Renal cortical epithelial cell (primary cell): ENCODE results near the gene PRDM5. TPM values are rescaled to one million over a fixed set of nuclear protein-coding genes. Genes with fewer than 3 reads are reported as not detected.

Source experiments
- DNase-seq: peaks from one replicate; pipeline ENCODE4 v3.0.0-alpha.2; 2011; ENCODE audit warnings: low read depth
- total RNA-seq: library from RNA; depleted of rRNA; stranded (reverse); fragments of >200 nt; gene quantifications from 2 replicates; pipeline ENCODE4 v1.2.3, GENCODE V29; 2014

The PRDM5 gene
- total RNA-seq, 1 donor from 2014 or later: 9.8 TPM

DNA sequence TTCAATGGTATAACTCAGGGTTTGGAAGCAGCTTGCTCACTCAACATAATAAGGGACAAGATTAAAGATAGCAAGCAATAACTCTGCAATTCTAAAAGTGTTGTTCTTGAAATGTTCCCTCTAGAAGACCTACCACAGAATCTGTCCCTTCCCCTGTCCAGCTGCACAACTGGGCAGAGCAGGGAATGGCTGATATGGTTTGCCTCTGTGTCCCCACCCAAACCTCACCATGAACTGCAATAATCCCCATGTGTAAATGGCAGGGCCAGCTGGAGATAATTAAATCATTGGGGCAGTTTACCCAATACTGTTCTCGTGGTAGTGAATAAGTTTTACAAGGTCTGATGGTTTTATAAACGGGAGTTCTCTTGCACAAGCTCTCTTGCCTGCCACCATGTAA is 19.1 kb downstream of the PRDM5 start:
- DNase-seq: no peak

DNA sequence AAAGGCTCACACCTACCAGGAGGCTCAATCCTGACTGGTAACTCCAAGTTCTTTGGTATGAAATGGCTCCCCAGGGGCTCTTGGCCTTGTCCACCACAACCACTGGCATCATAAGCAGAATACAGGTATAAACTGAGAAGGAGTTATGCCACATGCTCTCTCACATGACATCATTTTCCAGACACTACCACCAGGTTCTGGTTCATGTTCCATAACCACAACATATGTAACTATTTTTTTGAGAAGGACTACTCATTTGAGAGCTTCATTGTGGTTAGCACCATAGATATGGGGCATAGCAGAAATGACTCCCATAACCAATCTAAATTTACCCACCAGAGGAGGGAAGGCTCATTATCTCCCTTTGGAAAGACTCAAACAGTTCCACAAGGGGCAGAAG is 19.6 kb downstream of the PRDM5 start:
- no peak for DNase-seq

DNA sequence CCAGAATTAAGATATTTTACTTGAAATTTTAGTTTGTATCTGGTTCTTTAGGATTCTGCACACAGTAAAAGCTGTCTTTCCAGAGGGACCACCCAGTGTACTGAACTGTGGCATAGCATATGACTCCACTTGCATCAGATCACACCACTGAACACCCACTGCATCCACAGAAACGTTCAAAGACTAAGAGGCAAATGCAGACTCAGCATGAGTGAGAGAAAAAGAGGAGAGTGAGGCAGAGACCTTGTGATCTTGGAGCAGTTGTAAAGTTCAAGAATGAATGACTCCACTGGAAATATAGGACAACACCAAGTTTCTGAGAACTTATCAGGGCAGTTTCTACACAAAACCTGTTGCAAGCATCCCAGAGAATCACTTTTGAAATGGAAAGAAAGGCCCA is 20.8 kb downstream of the PRDM5 start:
- DNase-seq: no peak

DNA sequence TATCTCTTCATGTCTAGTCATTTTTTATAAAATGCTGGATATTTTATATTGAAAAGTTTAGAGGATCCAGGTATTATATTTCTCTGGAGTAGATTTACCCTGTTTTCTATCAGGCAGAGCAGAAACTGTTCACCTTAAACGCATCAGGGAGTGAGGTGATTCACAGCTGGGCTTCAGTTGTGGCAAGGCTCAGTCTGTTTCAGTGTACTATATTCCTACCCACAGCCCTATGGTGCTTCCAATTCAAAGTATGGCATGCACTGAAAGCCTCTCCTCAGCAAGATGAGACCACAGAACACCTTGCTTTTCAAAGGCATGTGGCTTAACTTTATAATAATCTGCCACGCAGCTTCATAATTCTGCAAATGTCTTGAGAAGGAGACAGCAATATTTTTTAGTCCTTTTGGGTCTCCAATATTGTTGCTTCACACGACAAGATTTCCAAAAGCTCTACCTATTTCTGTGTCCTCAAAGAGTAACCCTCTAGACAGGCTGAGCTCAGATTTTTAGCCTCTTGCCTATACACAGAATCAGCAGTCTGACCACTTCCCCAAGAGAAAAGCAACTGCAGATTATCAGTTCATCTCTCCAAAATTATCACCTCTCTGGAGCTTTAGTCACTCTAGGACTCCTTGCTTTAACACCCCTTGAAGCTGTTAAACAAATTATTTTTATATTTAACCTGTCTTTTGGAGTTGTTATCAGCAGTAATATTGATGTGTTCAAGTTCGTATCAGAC is 24.4 kb downstream of the PRDM5 start:
- no peak for DNase-seq

DNA sequence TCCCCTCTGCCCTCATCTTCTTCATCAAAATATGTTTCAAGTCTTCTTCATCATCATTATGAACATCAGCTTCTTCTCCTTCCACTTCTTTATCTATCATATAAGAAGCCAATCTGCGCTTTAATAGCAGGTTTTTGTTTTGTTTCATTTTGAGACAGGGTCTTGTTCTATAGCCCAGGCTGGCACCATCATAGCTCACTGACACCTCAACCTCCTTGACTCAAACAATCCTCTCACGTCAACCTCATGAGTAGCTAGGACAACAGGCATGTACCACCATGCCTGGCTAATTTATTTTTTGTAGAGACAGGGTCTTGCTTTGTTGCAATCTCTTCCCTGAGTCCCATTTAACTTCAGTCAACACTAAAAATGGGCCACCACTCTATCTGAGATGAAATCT is 27.0 kb downstream of the PRDM5 start:
- DNase-seq: no peak

DNA sequence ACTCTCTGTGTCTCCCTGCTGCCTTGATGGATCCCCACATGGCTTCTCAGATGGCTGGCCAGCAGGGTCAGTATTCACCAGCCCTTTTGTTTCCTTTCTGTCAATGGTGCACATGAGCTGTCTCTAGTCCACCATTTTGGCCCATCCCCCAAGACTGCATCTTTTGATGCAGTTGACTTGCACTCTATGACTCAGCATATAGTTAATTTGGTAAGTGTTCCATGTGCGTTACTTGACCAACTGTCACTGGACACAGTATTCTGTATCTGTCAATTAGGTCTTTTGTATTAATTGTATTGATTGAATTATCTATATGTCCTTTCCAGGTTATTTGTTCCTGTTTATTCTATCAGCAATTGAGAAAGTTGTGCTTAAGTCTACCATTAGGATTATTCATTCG is 29.2 kb downstream of the PRDM5 start:
- no peak for DNase-seq

DNA sequence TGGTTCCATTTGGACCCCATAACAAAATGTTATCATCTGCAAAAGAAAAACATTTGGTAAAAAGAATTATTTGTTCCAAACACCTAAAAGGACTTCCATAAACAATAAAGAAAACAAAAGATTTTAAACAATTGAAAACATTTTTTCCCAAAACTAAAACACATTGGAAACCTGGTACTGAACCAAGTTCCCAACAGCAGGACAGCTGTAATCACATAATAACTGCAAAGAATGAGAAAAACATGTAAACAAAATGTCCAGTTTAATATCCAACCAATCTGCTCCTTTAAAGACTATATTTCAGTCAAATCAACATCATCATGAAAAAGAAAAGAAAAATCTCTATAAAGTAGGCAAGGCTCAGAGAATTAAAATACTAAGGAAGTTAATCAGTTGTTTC is 36.3 kb downstream of the PRDM5 start:
- no peak for DNase-seq

DNA sequence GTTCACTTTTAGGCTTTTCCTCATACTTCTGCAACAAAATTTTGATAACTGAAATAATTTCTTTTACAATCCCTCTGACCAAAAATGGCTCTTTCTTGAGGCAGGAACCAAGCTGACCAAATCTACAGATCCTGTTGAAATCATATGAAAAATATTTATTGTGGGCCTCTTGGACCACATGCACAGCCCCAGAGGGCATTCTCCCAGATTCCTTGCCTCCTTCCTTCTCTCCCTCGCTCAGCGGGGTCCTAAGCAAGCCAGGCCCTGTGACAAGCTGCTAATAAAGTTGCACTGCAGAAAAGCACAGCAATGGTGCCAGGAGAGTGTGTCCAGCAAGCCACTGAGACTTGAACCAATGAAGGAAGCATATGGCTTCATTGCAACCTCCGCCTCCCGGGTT is 40.7 kb downstream of the PRDM5 start:
- DNase-seq: no peak

DNA sequence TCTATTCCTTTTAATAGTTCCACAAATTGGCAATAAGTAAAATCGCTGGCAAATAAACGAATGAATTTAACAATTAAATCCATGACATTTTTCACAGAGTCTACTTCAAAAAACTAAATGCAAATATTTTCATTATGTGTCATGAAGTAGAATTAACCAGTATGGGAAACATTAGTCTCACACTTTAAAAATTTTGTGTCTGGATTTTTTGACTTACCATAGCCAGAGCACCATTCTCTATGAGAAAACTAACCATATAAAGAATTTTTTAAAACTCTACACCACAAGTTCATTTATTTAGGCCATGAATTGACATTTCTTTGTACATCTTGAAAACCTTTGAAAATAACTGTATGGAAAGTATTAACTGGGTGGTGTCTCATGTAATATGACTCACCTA is 41.2 kb downstream of the PRDM5 start:
- no peak for DNase-seq

DNA sequence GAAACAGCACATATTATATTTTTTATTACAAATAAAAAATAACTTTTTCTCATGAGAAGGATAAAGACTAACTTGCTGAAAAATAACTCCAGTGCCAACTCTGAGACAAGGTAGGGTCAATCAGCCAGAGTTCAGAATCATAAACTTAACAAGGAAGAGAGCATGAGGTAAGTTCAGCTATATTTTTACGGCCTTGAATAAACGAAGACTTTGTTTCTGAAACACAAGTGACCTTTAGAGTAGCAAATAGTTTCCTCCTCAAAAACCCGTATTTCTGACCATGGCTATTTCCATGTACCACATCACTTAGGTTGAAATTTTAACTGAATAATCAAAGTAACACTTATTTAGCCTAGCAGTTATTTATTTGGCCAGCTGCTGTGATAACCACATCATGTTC is 45.5 kb downstream of the PRDM5 start:
- no peak for DNase-seq

DNA sequence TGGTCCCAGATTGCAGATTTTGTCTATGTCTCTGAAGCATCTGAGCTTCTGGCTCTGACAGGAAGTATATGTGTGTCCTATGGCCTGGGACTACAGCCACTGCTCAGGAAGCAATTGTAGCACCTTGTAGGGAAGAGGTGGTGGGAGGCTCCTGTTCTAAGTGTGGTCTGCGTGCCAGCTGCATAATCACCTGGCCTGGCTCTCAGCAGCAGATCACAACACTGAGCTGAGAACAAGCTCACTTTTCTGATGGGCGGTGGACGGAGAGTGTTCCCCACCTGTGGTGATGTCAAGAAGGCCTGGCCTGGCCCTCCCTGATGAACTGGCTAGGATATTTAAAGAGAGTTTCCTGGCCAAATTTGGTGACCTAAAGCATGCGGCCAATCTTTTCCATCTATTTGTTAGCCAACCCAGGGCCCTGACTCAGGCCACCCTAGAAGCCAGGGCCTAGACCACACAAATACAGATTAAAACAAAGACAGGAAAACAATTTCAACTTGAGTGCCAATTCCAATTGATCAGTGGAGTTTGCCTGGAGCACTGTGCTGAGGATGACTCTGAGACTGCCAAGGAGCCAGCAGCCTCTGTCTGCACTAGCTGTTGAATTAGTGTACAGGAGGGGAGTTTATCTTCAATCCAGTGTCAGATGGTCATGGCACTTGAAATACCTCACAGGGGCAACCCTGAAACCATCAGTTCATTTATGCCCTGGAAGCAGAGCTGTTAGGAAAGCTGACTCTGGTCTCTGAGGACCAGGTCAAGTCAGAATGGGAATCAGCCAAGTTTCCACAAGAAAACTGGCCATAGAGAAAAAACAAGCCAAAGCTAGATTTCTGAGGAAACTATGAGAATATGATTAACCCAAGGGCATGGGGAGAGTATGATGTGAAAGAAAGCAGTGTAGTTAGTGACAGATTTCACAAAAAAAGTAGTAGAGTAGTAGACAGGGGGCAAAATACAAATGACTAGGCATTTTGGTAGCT is 47.4 kb downstream of the PRDM5 start:
- no peak for DNase-seq

DNA sequence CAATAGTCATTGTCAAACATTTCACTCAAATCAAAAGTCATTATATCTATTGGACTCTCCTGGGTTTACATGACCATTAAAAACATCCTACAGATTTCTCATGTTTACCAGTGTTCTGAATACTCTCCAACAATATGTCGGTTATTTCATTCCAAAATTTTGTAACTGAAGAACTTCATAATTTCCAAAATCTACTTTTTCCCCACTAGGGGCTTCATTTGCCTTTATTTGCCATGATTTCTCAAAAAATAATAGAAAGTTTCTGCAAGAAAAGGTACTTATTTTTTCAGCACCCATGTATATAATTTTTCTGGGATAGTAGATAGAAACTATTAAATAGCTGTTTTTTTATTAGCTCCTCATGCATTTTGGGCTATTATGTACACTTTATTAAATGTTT is 49.0 kb downstream of the PRDM5 start:
- no peak for DNase-seq

DNA sequence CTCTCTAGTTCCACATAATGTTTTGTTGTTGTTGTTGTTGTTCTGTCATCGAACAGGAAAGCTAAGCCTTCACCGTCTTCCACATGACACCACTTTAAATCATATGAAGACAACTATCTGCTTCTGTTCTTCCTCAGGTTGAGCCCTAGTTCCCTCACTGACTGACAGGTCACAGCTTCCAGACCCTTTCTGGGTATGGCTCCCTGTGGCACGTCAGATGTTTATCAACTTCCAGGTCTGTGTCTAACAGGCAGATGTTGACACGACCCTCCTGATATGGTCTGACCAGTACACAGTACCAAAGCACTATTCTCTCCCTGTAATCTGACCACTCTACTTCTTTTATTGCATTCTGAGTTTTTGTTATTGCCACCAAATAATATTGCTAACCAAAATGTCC is 51.4 kb downstream of the PRDM5 start:
- no peak for DNase-seq

DNA sequence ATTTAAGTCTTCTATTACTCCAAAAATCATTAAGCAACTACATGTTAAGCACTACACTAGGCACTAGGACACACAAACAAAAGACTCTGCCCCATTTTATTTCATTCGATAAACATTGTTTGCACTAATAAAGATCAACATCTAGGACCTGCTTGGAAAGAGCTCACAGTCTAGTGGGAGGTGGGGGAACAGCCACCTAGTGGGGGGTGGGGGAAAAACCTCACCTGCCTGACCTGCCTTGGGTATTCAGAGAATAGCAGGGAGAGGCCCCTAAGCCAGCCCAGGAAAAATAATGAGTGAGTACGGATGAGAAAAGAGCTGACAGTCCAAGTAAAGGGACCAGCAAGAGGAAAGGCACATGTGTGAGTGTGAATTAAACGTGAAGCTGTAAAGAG is 52.2 kb downstream of the PRDM5 start:
- no peak for DNase-seq

DNA sequence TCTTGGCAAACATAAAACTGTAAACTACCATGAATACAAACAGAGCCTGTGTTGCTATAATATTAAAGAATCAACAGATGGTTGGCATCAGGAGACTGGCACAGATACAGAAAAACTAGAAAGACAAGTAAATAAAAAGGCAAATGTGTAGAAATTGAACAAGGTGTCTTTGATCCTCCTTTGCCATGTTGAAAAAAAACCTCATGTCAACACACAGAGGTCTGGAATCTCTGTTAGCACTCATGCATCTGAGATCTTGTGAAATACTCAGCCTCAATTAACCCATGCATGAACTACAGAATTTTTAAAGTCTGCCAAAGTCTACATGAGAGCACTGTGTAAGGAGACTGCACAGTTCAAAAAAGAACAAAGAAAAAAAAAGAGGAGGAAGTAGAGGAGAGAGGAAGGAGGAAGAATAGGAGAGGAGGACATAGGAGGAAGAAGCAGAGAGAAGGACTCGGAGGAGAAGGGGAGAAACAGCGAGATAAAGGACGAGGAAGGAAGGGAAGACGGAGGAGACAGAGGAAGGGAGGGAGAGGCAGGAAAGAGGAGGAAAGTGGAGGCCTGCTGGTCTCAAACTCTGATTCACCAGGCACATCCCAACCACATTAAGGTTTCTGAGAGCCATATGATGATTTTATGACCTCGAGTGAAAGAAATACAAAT is 52.8 kb downstream of the PRDM5 start:
- peak; percentile 58 for DNase-seq

DNA sequence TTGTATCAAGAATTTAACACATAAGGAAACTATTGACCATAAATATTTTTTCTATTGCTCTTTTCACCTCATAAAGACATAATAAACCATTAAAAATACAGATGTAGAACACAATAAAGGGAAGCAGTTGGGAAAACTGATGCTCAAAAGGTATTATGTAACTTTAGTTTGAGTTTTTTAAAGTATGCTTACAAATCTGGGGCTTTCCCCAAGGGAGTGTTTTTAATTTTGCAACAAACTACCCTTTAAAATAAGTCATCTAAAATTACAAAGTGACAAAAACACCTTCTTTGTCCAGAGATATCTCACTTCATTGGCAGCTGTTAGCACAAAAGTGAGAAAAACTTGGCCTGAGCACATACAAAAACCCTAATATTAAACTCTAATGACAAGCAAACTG is 55.0 kb downstream of the PRDM5 start:
- DNase-seq: no peak

DNA sequence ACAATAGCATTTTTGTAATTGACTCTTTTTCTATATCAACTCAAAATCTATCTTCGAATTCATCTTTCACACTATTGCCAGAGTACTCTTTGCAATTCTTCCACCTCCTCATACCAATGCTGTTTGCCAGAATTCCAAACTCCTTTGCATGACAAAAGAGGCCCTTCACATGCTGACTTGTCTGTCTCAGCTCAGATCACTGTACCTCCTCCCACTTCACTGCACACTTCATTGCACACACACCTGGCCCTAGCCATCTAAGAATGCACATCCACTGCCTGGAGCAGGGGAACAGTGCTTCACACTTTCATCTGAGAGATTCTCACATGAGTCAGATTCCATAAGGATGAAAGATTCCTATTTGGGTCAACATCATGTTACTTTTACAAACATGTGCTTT is 56.5 kb downstream of the PRDM5 start:
- peak; percentile 67 for DNase-seq

DNA sequence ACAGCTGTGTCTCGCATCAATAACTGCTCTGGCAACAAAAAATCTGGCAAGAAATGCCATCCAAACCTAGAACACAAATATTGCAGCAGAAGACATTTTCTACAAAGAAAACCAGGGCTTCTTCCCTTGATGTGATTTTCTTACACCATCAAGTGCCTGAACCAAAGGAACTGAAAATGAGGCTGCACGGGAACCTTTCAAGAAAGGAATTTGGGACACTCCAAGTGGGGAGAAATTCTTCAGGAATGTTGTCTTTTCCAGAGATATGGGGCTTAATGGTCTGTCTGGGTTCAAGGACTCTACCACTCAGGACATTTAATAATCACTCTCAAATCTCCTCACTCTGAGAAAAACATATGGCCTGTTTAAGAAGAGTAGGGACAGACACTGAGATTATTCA is 57.6 kb downstream of the PRDM5 start:
- no peak for DNase-seq

DNA sequence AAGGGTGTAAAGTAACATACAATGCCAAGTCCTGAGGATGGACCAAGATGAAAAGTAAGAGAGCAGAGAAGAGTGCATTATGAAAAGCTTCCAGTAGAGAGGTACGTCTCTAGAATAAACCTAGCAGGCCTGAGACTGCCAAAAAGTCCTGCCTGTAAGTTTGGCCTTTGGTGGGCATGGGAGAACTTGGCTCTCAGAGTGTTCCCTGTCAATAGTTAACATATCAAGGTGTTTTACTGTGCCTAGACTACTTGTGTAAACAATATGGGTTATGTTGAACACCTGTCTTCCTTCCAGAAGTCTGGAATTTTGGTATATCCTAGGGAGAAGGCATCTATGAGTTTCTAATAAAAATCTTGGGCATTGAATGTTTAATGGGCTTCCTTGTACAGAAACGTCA is 60.1 kb downstream of the PRDM5 start:
- DNase-seq: no peak

DNA sequence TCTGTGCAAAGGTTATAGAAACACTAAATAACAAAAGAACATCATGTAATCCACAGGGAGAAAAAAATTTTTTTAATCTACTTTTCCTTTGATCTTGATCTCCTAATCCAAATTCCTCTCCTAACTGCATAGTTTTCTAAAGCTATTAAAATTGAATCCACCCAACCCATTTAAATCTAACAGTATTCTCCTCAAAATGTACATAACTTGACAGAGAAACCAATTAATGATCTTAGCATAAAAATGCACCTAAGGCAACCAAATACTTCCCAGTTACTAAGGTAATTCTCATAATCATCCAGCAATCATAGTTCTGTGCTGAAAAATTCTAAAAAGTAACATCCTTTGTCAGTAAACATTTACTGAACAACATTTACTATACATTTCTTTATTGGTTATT is 60.7 kb downstream of the PRDM5 start:
- DNase-seq: no peak

DNA sequence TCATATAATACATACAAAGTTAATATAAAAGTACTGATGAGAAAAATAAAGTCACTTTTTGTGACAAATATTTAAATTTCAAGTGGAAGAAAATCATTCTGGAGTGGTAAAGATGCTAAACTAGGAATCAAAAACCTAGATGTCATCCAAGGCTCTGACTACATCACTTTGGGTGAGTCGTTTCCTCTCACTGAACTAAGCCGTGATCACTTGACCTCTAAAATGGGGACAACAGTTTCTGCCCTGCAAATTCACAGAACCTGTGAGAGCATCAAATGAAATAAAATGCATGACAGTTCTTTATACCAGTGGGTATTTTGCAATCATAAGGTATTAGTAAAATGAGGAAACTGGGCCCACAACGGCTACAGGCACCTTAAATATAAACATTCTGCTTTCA is 63.8 kb downstream of the PRDM5 start:
- DNase-seq: no peak

DNA sequence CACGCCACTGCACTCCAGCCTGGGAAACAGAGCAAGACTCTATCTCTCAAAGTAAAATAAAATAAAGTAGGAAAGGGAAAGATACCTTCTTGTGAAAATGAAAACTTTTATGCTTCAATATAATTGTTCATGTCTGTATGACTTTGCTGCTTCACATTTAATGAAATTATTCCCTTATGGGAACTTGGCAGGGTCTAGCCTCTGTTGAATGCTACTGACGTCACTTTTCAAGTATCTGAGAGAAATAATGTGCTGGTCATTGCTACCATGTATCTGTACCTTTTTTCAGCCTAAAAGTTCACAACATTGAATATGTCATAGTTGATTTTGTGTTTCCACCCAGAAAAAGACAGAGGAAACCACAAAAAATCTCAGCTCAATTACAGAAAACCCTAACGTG is 65.2 kb downstream of the PRDM5 start:
- no peak for DNase-seq

DNA sequence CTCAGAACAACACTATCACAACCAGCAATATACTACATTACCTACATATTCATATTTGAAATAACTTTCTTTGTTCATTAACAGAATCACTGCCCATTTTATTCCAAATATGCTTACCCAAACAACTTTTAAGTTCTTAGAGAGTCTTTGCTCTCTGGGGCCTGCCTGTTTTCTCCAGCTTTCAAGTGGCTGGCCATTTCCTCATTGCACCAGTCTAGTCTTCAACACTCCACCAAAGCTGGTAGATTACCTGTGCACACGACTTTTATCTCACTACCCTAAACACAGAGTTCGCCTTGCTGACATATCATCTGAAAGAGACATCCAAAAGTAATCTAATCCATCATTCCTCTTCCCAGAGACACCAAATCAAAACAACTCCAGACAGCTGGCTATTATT is 66.2 kb downstream of the PRDM5 start:
- DNase-seq: no peak
